Esophagus squamous epithelium (tissue), 4 donors: Measurements from ENCODE around the gene SLC7A8.

ENCODE experiments used
- CTCF ChIP-seq, 6 experiments: fragments of 450-650 bp in 4 of 6; fragments of 200-600 bp in 2 of 6; sonication (generic) in 2 of 6; IDR thresholded peaks; one replicate each; pipeline ENCODE4 v1.5.1; 2016 to 2019; ENCODE audit warnings: antibody characterized with exemption in 6 of 6, mild to moderate bottlenecking in 4 of 6, moderate library complexity in 4 of 6
- POLR2A ChIP-seq, 4 donors: fragments of 450-650 bp; IDR thresholded peaks; one replicate each; pipeline ENCODE4 v1.6.1; 2017; ENCODE audit warnings: antibody characterized with exemption in 4 of 4, mild to moderate bottlenecking in 4 of 4, moderate library complexity in 3 of 4

GRCh38 chr14:23174296-23175184 lies 8.9 kb downstream of the SLC7A8 start:
- TF ChIP-seq CTCF (IDR thresholded peaks at IDR 0.05), result no peak
- TF ChIP-seq POLR2A (IDR thresholded peaks at IDR 0.05), result no peak
